GM18868 (cell line): ENCODE data around the gene ARF1.

ENCODE experiments used
- ATAC-seq: cut with Tn5 transposase; IDR thresholded peaks from one replicate; pipeline ENCODE4 v1.9.1; 2021; ENCODE audit warnings: mild to moderate bottlenecking, moderate library complexity; ENCODE audit not compliant: unreplicated experiment

The ARF1 gene

GRCh38 chr1:228145463-228146416 is 63.2 kb downstream of the ARF1 start:
- ATAC-seq, result no peak

- ATAC-seq, result no peak
These were observed 64.1 kb downstream of the ARF1 start for GRCh38 chr1:228146417-228147150.

- no peak for ATAC-seq
These were observed 64.7 kb downstream of the ARF1 start for GRCh38 chr1:228147151-228147693.

GRCh38 chr1:228147768-228148167 is 65.3 kb downstream of the ARF1 start:
- no peak for ATAC-seq

DNA sequence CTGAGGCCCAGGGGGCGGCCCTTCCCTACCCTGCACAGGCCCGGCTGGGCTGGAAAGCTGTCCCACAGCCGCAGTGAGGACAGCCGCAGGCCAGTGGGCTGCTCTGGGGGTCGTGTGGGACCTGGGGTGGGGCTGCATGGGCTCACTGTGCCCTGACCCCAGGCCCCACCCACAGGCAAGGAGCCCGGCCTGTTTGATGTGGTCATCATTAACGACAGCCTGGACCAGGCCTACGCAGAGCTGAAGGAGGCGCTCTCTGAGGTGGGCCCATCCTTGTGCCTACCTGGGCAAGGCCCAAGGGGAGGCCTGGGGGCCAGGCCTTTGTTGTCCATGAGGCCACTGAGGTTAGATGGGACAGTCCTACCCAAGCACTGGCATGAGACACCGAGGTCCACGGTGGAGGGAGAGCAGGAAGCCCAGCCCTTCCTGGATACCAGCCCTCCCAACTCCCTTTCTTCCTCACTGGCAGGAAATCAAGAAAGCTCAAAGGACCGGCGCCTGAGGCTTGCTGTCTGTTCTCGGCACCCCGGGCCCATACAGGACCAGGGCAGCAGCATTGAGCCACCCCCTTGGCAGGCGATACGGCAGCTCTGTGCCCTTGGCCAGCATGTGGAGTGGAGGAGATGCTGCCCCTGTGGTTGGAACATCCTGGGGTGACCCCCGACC is 65.8 kb downstream of the ARF1 start:
- no peak for ATAC-seq
